CD4-positive, alpha-beta T cell treated with Interferon gamma for 1 hour (primary cell): Measurements from ENCODE around the gene DPEP2.
"Not testable (repeated sequence)": the region's sequence is repeated elsewhere in the genome, so short reads cannot be mapped to it uniquely, and the experiment has no call there.

ENCODE experiments used
- DNase-seq: peaks from one replicate; pipeline ENCODE4 v3.0.0-alpha.2; 2020

DPEP2 gene

DNA sequence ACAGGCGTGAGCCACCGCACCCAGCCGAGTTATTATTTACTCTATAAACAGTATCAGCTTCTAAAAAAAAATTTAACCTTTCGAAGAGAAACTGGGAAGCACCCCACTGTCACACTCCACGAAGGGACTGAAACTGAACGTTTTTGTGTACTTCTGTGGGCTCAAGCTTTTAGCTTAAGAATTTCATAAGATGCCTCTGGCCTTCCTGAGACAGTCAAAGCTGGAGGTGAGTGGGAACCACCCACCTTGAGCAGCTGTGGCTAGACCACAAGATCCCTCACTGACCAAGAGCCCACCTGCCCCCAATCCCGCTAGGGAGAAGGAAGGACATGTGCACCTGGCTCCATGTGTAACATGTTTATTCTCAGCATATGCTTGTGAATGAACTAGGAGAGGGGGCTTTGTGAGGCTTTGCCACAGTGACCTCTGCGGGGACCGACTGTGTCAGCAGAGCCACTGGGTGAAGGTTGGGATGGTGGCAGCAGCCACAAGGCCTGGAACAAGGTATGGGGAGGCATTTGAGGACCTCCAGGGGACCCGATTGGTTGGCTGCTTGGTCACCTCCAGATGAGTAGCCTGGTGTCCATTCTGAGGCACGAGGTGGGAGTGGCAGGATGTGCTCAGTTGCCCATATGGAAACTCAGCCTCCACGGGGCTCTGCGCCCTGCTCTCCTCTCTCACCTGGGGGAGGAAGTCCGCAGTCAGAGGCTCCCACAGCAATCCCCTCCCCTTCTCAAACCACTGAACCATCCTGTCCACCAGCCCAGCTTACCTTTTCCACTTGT lies 23.8 kb downstream of the DPEP2 start:
- DNase-seq, result no peak

DNA sequence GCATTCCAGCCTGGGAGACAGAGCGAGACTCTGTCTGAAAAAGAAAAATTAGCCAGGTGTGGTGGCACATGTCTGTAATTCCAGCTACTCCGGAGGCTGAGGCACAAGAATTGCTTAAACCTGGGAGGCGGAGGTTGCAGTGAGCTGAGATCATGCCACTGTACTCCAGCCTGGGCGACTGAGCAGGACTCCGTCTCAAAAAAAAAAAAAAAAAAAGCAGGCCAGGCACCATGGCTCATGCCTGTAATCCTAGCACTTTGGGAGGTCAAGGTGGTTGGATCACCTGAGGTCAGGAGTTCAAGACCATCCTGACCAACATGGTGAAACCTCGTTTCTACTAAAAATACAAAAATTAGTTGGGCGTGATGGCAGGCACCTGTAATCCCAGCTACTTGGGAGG lies 27.0 kb downstream of the DPEP2 start:
- not testable (repeated sequence) for DNase-seq

DNA sequence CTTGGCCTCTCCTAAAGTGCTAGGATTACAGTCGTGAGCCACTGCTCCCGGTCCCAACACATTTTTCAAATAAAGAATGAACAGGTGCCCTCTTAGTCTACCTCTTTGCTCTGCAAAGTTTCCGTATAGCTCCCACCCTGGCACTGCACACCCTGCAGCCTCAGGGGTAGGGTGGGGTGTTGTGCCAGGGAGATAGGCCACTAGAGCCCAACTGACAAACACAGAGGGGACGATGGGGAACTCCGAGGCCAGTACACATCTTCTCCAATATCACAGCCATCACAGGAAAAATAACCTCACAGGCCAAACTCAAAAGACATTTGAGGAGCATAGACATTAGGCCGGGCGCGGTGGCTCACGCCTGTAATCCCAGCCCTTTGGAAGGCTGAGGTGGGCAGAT lies 28.2 kb downstream of the DPEP2 start:
- DNase-seq, result no peak

DNA sequence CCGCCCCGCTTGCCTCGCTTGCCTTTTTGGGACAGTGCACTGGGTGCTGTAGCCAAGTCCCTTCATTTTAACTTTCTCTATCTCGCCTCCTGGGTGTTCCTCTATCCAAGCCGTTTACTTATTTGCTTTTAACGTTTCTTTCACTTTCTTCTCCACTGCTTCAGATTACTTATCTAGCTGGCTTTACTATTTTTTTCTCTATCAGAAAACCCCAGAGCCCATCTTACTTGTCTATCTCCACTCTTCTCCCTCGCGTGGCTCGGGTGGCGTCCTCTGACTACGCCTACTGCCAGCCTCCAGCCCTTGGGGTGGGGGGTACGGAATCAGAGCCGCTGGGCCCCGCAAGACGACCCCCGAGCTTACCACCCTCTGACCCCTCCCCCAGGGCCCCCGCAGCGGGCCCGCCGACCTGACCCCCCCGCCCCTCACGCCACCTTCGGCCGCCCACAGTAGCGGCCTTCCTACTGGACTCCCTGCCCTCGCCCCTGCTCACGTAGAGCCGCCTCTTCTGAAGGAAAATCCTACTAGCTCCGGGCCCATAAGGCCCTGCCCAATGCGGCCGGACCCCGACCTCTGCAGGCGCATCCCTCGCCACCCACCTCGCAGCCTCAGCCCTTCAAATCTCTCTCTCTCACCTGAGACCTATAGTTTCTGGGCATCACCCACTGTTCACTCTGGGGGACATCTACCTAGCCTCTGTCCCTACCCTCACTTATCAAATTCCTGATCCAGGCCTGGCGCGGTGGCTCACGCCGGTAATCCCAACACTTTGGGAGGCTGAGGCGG lies 29.8 kb downstream of the DPEP2 start:
- DNase-seq, result no peak

DNA sequence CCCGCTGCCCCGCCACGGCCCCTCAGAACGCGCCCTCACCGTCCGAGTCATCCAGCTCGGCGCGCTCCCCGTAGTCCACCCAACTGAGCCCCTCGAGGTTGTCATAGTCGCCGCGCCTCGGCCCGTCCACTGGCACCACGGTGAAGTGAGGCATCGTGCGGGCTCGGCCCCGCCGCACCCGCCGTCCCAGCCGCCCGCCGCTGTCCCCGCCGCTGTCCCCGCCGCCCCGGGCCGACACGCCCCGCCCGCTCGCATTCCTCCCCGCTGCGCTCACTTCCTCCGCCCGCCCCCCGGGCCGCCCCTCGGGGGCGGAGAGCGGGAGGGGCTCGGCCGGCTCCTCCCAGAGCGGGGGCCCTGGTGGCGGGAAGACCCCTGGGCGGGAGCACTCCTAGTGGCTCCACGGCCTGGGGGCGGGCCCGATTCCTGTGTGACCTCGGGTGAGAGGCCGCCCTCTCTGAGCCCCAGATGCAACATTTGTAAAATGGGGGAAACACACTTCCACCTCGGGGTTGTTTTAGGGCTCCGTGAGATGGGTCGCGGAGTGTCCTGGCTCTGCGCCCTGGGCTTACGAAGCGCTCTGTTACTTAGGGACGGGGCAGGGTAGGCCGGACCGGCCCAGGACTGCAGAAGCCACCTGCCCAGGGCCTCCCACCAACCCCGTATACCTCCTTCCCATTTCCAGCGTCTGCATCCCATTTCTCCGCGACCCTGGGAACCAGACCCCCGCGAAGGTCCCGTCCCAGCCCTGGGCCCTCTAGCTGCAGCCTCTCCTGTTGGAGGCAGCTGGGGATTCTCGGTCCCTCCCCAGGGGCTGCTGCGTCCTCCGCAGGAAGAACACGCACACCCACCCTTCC lies 30.7 kb downstream of the DPEP2 start, which contains the start of gene SLC12A4:
Gene SLC12A4, minus strand, starts transcription at position 238 of the 854 bp plus-strand sequence. Its CDS starts 84 bp downstream, at position 154.
- DNase-seq, result peak; percentile 87

DNA sequence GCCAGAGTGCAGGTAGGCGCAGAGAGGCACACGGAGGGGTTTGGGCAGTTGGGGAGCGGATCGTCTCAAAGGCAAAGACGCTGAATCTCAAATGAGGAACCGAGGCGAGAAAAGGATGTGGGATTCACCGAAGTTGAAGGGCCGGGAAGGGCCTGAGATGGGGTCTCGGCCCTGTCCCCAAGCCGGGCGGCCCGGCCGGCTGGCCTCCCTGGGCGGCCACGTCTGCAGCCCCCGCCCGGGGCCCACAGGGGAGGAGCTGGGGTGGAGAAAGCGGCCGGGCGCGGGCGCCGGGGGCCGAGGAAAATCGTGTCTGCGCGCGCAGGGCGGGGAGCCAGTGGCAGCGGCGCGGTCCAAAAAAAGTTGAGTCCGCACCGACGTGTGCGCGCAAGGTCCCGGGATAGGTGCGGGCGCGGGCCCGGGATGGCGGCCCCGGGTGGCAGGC lies 31.3 kb downstream of the DPEP2 start:
- DNase-seq, result no peak

DNA sequence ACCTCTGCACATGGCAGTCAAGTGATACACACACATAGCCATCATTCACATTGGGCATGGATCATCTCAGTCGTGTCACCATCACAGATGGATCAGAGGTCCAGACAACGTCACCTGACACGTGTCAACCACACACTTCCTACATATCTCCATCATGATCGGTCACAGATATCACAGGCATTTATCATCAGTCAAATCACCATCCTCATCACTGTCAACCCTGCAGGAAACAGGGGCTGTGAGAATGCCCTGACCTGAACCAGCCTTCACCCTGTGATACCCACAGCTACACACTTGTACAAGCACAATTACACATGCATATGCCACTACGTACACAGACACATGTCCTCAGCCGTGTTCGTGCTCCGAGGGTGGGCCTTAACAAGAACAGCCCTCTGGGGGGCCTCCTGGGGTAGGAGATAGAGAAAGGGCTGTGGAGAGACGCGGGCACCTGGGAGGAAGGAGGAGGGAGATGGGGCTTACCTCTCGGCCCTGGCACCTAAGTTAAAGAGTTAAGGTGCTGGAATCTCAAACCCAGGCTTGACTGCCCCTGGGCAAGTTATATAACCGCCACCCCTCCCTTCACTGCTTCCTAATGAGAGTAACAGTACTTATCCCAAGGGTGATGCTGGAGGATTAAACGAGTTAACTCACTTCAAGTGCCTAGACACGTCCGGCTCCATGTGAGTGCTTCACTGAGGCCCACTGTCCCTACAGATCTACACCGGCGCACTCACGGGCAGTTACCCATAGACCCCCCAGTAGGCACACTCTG lies 31.9 kb downstream of the DPEP2 start:
- no peak for DNase-seq

DNA sequence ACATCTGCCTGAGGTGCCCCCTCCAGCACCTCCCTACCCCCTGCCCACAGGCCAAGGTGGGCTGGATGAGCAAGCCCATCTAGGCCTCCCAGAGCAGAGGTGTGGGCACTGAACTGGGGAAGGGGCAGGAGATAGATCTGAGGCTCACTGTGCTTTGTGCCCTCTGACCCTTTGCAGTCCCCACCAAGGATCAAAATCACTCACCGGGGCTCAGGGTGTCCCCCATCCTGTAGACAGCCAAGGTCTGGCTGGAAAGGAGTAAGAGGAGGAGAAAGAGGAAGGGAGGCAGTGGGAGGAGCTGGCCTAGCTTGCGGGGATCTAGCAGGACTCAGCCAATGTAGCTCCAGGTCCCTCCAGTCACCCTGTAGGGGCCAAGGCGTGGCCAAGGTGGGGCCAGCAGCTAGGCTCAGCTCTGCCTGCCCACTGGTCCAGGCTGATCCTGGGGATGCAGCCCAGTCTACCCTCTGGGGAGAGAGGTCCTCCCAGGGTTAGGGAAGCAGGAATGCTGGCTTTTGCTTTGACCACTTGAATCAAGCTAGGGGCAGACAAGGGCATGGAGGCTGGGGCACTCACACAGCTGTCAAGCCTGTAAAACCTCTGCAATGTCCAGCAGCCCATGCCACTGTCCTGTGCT lies 32.6 kb downstream of the DPEP2 start:
- DNase-seq, result no peak

DNA sequence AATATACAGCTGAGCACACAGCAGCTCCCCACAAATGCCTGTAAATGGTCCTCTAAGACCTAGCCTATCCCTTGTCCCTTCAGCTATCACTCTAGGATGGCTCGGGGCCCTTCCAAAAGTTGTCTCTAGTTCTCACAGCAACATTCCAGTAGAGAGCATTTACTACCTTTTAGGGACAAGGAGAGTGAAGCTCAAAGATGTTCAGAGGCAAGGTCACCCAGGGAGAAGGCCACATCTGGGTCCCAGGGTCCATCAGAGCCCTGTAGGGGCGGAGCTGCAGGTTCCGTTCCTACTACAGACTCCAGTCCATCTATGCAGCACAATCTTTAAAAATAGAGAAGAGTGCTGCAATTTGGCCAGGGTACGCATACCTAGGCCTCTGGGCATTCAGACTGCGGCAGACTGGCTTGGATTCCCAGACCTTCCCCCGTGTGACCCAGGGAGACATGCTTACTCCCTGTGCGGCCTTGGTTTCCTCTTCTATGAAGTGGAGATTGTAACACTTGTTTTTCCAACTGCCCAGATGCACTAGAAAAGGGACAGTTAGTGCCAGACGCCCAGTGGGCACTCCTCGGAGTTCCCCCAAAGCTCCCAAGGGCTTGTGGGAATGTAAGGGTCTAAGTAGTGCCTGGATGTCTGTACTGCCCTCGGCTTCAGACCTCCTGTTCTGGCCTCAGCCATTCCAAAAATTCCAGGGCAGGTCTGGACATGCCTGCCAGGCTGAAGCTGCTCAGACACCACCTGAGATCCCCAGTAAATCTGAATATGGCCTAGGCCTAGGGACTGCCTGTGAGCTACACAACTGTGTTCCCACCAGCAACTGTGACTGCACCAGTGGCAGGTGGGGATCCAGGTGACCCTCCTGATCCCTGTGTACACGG lies 33.4 kb downstream of the DPEP2 start:
- DNase-seq, result no peak

DNA sequence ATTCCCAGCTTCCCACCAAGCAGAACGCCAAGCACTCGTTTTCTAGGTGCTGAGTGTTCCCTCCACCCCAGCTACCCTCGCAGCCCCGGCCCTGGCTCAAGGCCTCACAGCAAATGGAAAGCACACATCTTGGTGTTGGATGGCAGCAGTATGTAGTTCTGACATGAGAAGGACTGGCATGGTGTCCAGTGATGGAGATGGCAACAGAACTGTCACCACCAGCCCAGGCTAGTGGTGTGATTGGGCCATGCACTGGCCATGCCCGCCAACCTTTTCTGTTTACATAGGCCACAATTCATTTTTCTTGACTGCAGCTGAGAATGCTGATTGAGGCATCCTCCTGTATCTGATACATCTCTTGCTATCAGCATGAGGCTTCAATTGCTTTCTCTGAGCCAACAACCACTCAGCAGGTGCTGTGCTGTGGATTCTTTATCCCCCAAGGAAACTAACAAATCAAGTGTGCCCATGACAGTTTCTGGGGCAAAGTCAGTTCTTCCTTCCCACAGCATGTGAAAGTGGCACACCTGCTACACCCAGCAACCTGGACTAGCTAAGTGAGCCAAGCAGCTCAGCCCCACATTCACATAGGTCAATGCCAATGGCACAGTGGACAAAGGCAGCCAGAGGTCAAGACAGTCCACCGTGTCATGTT lies 34.7 kb downstream of the DPEP2 start:
- DNase-seq, result no peak

DNA sequence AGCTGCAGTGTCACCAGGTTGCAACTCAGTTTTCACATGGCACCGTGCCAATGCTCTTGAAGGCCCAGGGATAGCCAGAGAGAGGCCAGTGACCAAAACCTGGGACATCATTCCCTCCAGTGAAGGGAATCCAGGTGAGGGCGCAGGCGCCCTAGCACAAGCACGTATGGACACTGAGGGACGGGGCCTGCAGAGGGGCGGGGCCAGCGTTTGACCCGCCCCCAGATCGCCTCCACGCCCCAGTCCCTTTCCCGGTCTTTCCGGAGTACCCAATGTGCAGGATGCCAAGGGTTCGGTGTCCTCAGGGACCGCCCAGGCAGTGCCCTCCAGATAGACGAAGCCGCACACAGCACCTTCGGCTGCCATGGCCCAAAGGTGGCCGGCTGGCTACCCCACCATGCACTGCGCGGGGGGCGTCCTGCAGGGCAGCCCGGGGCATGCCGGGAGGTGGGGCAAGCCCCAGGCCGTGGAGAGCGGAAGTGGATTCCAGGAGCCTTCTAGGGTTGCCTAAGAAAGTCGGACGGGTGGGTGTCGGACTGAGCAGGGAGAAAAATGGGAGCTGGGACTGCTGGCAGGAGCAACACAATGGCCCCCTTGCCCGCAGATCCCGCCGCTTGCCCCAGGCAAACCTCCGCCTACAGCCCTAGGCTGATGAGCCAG lies 35.5 kb downstream of the DPEP2 start:
- no peak for DNase-seq

DNA sequence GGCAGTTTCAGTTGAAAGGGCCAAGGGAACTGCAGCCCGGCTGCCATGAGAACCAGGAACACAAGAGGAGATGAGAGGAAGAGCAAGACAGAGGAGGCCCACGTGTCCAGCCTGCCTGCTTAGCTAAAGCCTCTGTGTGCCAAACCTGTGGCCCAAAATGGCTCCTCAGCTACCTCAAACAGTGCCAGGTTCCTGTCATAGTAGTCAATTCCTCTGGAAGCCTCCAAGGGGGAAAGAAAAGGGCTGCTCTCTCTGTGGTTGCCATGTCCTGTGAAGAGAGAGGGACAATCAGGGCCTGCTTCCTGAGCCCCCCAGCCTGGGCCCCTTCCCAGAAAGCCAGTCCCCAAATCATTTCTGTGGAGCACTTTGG lies 36.0 kb downstream of the DPEP2 start:
- no peak for DNase-seq

DNA sequence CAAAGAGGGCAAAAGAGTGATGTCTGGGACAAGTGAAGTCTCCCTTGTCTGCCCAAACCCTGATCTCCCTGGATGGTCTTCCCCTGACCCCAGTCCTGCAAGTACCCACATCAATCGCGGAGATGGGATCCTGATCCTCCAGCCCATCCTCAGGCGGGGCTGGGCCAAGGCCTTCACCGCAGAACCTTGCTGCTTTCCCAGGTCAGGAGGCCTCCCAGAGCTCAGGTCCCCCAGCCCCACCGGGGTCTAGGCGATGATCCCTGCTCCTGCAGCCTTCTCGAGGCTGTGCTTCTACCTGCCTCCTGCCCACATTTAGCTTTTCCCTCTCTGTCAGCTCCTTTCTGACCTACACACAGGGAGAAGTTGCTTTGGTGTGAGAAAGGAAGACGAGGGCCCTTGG lies 37.1 kb downstream of the DPEP2 start:
- no peak for DNase-seq

DNA sequence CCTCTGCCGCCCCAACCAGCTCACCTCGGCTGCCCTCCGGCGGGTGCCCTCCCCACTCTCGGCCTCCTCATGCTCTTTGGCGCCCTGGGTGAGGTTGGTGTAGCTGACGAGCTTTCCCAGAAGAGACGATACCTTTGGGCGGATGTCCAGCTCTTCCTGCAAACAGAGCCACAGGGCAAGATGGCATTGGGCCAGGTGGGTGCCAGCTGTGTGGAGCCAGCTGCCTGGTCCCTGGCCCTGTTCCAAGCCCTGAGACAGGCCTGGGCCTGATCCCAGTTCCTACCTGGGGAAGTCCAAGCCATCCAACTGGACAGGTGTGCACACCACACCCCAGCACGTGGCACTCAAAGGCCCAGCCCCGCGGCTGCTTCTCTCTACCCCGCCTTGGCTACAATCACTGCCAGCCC lies 37.7 kb downstream of the DPEP2 start:
- no peak for DNase-seq

DNA sequence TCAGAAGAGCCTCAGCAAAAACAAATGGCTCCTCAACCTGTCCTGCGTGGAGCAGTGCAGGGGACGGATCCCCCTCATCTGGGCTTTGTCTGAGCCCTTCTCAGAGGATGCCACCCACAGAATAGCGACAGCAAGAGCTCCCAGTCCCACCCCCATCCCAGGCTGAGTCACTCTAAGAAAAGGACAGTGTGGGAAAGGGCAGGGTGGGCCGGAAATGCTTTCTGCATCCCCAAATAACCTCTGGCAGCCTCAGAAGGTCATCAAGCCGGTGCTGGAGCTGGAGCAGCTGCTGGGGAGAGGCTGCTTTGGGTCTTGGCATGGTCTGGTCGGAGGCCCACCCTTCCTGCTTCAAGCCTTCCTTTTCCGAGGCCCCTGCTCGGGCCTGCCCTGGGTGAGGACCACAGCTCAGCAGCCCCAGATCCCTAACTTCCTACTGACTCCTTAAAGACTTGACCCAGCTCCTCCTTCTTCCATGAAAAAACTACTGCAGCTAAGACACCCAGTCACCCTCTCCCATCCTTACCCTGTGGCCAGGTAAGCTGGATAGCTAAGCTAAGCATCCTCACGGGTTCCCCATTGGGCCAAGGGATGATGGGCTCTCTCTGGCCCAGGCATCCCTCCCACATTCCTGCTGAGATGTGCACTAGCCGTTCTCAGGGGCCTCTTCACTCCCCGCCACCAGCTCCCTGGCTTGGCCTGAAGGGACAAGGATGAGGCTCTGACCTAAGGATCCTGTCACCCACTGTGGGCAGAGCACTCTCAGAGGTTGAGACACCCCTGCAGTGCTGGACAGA lies 39.6 kb downstream of the DPEP2 start:
- DNase-seq, result no peak

DNA sequence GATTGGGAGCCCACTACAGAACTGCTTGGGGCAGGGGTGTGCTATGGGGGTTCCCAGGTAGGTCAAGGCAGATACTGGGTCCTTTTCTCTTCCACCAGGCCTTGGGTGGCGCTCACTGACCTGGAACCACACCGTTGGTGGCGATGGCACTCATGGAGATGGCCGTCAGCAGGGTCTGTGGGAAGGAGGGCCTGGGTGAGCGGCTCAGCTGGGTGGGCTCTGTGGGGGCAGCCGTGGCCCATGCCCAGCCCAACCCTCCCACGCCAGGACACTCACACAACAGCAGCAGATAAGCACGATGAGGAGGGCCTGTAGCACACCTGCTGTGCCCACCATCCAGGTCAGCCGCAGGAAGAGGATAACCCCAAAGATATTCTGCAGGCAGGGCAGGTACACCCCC lies 41.7 kb downstream of the DPEP2 start:
- DNase-seq, result no peak

DNA sequence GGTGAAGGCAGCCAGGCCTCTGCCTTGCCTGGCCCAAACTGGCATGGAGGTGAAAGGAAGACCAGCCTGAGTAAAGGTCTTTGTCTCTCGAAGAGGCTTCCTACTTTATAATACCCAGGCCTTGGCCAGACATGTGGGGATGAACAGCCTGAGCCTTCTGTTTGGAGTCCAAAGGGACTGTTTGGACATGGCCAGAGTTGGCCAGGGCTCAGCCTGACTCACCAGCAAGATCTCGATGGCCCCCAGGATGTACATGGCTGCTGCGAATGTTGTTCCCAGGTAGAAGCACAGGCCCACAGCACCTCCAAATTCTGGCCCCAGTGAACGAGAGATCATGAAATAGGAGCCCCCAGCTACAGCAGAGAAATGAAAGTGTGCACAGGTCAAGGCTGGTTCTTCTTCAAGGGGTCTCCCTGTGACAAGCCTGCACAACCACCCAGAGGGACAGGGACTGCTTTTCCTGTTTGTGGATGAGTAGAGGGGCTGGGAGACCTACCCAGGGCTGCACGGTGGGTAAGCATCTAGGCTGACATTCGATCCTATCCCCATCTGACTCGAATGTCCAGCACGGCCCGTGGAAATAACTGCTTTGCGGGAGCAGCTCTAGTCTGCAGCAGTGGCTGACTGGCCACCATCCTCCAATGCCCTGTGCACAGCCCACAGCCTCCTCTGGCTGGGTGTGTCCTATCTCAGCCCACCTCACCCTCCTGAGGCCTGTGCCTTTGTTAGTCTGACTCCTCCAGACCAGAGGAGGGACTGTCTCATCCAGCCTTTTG lies 44.7 kb downstream of the DPEP2 start:
- DNase-seq, result no peak
